ENCODE results near the gene RABGAP1. TPM values are rescaled to one million over a fixed set of nuclear protein-coding genes. Genes with fewer than 3 reads are reported as not detected.

The RABGAP1 gene
- total RNA-seq, 1 experiment from 2014 or later: 85.1 TPM

- Histone ChIP-seq H3K9me3 (ENCODE audit: low read length) (no peaks in the 10 kb centered on the region), H3K4me1 (ENCODE audit: low read length) (peaks cover 17% of the 10 kb centered on the region), H2AFZ (ENCODE audit: low read length) (no peak overlapping the region), H4K20me1 (ENCODE audit: insufficient read depth, low read depth, low read length) (no peaks in the 10 kb centered on the region), H3K9ac (ENCODE audit: low read length) (no peak overlapping the region), H3K27me3 (ENCODE audit: low read length) (no peaks in the 10 kb centered on the region), H3K4me3 (ENCODE audit: low read length) (no peak overlapping the region), H3K9me2 (replicated peaks; ENCODE audit: insufficient read depth, low read length) (no peaks in the 10 kb centered on the region), H3K79me2 (ENCODE audit: low read length) (peaks cover 12% of the 10 kb centered on the region; the same call in 1 of the 2 replicates), H3K4me2 (ENCODE audit: low read depth, low read length, poor library complexity, severe bottlenecking) (no peak overlapping the region), H3K36me3 (ENCODE audit: insufficient read depth, low read length) (peaks cover 53% of the 10 kb centered on the region), H3K27ac (ENCODE audit: low read length) (no peak overlapping the region; the same call in 1 of the 2 replicates)
- no peak for DNase-seq
Measured at GRCh38 chr9:123131258-123131657, 190.4 kb downstream of the RABGAP1 start.

GRCh38 chr9:123131993-123132392 lies 191.2 kb downstream of the RABGAP1 start:
- DNase-seq: no peak
- Histone ChIP-seq H2AFZ (ENCODE audit: low read length) (no peak overlapping the region), H4K20me1 (ENCODE audit: insufficient read depth, low read depth, low read length) (no peaks in the 10 kb centered on the region), H3K36me3 (ENCODE audit: insufficient read depth, low read length) (peaks cover 59% of the 10 kb centered on the region), H3K9me3 (ENCODE audit: low read length) (no peaks in the 10 kb centered on the region), H3K4me2 (ENCODE audit: low read depth, low read length, poor library complexity, severe bottlenecking) (no peak overlapping the region), H3K9ac (ENCODE audit: low read length) (no peak overlapping the region), H3K79me2 (ENCODE audit: low read length) (peaks cover 18% of the 10 kb centered on the region), H3K9me2 (replicated peaks; ENCODE audit: insufficient read depth, low read length) (no peaks in the 10 kb centered on the region), H3K27me3 (ENCODE audit: low read length) (no peaks in the 10 kb centered on the region), H3K4me1 (ENCODE audit: low read length) (peaks cover 17% of the 10 kb centered on the region), H3K27ac (ENCODE audit: low read length) (peak overlapping the region; percentile 25; the same call in 1 of the 2 replicates), H3K4me3 (ENCODE audit: low read length) (no peak overlapping the region)

- Histone ChIP-seq H4K20me1 (ENCODE audit: insufficient read depth, low read depth, low read length) (no peaks in the 10 kb centered on the region), H3K4me1 (ENCODE audit: low read length) (peaks cover 21% of the 10 kb centered on the region), H3K9me2 (replicated peaks; ENCODE audit: insufficient read depth, low read length) (no peaks in the 10 kb centered on the region), H3K27ac (ENCODE audit: low read length) (peak overlapping the region; percentile 21; the same call in 1 of the 2 replicates), H3K27me3 (ENCODE audit: low read length) (no peaks in the 10 kb centered on the region), H3K9me3 (ENCODE audit: low read length) (no peaks in the 10 kb centered on the region), H3K4me2 (ENCODE audit: low read depth, low read length, poor library complexity, severe bottlenecking) (no peak overlapping the region), H2AFZ (ENCODE audit: low read length) (no peak overlapping the region), H3K4me3 (ENCODE audit: low read length) (no peak overlapping the region), H3K9ac (ENCODE audit: low read length) (no peak overlapping the region), H3K79me2 (ENCODE audit: low read length) (peaks cover 18% of the 10 kb centered on the region), H3K36me3 (ENCODE audit: insufficient read depth, low read length) (peaks cover 59% of the 10 kb centered on the region)
- no peak for DNase-seq
Measured at GRCh38 chr9:123132696-123133095, 191.9 kb downstream of the RABGAP1 start.

- H3K36me3 ChIP-seq (ENCODE audit: insufficient read depth, low read length): peaks cover 50% of the 10 kb centered on the region
- no peaks in the 10 kb centered on the region for H3K27me3 ChIP-seq (ENCODE audit: low read length)
- H3K4me3 ChIP-seq (ENCODE audit: low read length): no peak overlapping the region
- H3K79me2 ChIP-seq (ENCODE audit: low read length): peaks cover 28% of the 10 kb centered on the region
- no peak overlapping the region for H3K27ac ChIP-seq (ENCODE audit: low read length)
- no peaks in the 10 kb centered on the region for H4K20me1 ChIP-seq (ENCODE audit: insufficient read depth, low read depth, low read length)
- no peak overlapping the region for H3K4me2 ChIP-seq (ENCODE audit: low read depth, low read length, poor library complexity, severe bottlenecking)
- no peak overlapping the region for H2AFZ ChIP-seq (ENCODE audit: low read length)
- no peaks in the 10 kb centered on the region for H3K9me3 ChIP-seq (ENCODE audit: low read length)
- DNase-seq: no peak
- peaks cover 32% of the 10 kb centered on the region for H3K4me1 ChIP-seq (ENCODE audit: low read length)
- no peaks in the 10 kb centered on the region for H3K9me2 ChIP-seq (replicated peaks; ENCODE audit: insufficient read depth, low read length)
- no peak overlapping the region for H3K9ac ChIP-seq (ENCODE audit: low read length)
Measured at GRCh38 chr9:123135430-123135829, 194.6 kb downstream of the RABGAP1 start.

- H3K9me3 ChIP-seq (ENCODE audit: low read length): no peaks in the 10 kb centered on the region
- H3K4me1 ChIP-seq (ENCODE audit: low read length): peaks cover 21% of the 10 kb centered on the region
- H3K27ac ChIP-seq (ENCODE audit: low read length): peak overlapping the region; percentile 38
- no peak for DNase-seq
- peaks cover 36% of the 10 kb centered on the region for H3K36me3 ChIP-seq (ENCODE audit: insufficient read depth, low read length)
- no peaks in the 10 kb centered on the region for H3K27me3 ChIP-seq (ENCODE audit: low read length)
- no peak overlapping the region for H3K4me3 ChIP-seq (ENCODE audit: low read length)
- no peak overlapping the region for H3K9ac ChIP-seq (ENCODE audit: low read length)
- peaks cover 46% of the 10 kb centered on the region for H3K79me2 ChIP-seq (ENCODE audit: low read length)
- no peaks in the 10 kb centered on the region for H4K20me1 ChIP-seq (ENCODE audit: insufficient read depth, low read depth, low read length)
- H3K9me2 ChIP-seq (replicated peaks; ENCODE audit: insufficient read depth, low read length): no peaks in the 10 kb centered on the region
- H3K4me2 ChIP-seq (ENCODE audit: low read depth, low read length, poor library complexity, severe bottlenecking): no peak overlapping the region
- no peak overlapping the region for H2AFZ ChIP-seq (ENCODE audit: low read length)
Measured at GRCh38 chr9:123138163-123138562, 197.3 kb downstream of the RABGAP1 start.

- H3K27ac ChIP-seq (ENCODE audit: low read length): peak overlapping the region; percentile 12
- no peak for DNase-seq
- H2AFZ ChIP-seq (ENCODE audit: low read length): no peak overlapping the region
- H3K4me1 ChIP-seq (ENCODE audit: low read length): peaks cover 15% of the 10 kb centered on the region
- H3K27me3 ChIP-seq (ENCODE audit: low read length): no peaks in the 10 kb centered on the region
- no peaks in the 10 kb centered on the region for H3K9me3 ChIP-seq (ENCODE audit: low read length)
- no peak overlapping the region for H3K9ac ChIP-seq (ENCODE audit: low read length)
- no peaks in the 10 kb centered on the region for H3K9me2 ChIP-seq (replicated peaks; ENCODE audit: insufficient read depth, low read length)
- H3K4me2 ChIP-seq (ENCODE audit: low read depth, low read length, poor library complexity, severe bottlenecking): no peak overlapping the region
- no peak overlapping the region for H3K4me3 ChIP-seq (ENCODE audit: low read length)
- no peaks in the 10 kb centered on the region for H4K20me1 ChIP-seq (ENCODE audit: insufficient read depth, low read depth, low read length)
- H3K79me2 ChIP-seq (ENCODE audit: low read length): peaks cover 62% of the 10 kb centered on the region
- peaks cover 80% of the 10 kb centered on the region for H3K36me3 ChIP-seq (ENCODE audit: insufficient read depth, low read length)
Measured at GRCh38 chr9:123149067-123149466, 208.2 kb downstream of the RABGAP1 start.

- Histone ChIP-seq H4K20me1 (ENCODE audit: insufficient read depth, low read depth, low read length) (no peaks in the 10 kb centered on the region), H2AFZ (ENCODE audit: low read length) (no peak overlapping the region), H3K4me2 (ENCODE audit: low read depth, low read length, poor library complexity, severe bottlenecking) (no peak overlapping the region), H3K4me1 (ENCODE audit: low read length) (no peaks in the 10 kb centered on the region), H3K9me3 (ENCODE audit: low read length) (no peaks in the 10 kb centered on the region), H3K27me3 (ENCODE audit: low read length) (no peaks in the 10 kb centered on the region), H3K27ac (ENCODE audit: low read length) (no peak overlapping the region), H3K9me2 (replicated peaks; ENCODE audit: insufficient read depth, low read length) (no peaks in the 10 kb centered on the region), H3K4me3 (ENCODE audit: low read length) (no peak overlapping the region), H3K79me2 (ENCODE audit: low read length) (peaks cover 48% of the 10 kb centered on the region), H3K36me3 (ENCODE audit: insufficient read depth, low read length) (peaks cover 78% of the 10 kb centered on the region), H3K9ac (ENCODE audit: low read length) (no peak overlapping the region)
- no peak for DNase-seq
Measured at GRCh38 chr9:123150708-123151503, 210.1 kb downstream of the RABGAP1 start.

All from Karpas-422 (cell line).